Central memory CD4-positive, alpha-beta T cell (primary cell): ENCODE measurements around the gene NLGN4X.
"Not testable (repeated sequence)": the region's sequence is repeated elsewhere in the genome, so short reads cannot be mapped to it uniquely, and the experiment has no call there.

Experiments
- DNase-seq: peaks from one replicate; pipeline ENCODE4 v3.0.0; 2022

NLGN4X gene

DNA sequence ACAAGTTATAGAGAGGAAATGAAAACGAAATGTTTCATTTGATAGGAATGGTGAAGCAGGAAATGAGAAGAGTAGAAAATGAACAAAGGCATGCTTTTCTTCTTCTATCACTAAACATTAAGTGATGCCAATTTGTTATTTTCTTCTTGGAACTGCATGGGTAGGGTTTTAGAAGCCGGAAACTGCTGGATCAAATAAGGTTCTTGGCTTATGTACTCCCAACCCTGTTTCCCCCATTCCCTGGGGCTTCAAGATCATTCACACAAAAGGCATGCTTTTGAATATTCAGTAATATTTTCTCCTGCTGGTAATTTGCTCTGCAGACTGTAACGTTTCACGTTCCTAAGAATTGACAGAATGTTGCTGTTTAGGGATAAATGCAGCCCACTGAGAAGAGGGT lies 224.1 kb downstream of the NLGN4X start:
- no peak for DNase-seq

GRCh38 chrX:6002056-6002455 lies 226.6 kb downstream of the NLGN4X start:
- no peak for DNase-seq

GRCh38 chrX:5998901-5999300 lies 229.8 kb downstream of the NLGN4X start:
- no peak for DNase-seq

GRCh38 chrX:5998456-5998855 lies 230.2 kb downstream of the NLGN4X start:
- no peak for DNase-seq

GRCh38 chrX:5991393-5991792 lies 237.3 kb downstream of the NLGN4X start:
- DNase-seq = no peak

DNA sequence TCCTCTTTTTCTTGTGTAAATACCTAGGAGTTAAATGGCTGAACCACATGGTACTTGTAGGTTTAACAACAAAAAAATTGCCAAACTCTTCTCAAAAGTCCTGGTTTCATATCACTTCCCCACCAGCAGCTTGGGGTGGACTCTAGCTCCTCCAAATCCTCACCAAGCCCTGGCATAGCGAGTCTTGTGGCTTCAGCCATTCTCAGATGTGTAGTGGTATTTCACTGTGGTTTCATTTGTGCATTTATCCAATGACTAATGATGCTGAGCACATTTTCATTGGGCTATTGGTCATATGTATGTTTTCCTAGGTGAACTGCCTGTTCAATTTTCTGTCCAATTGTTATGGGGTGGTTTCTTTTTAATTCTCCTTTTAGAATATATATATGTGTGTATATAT lies 249.3 kb downstream of the NLGN4X start:
- no peak for DNase-seq

- no peak for DNase-seq
Observed at GRCh38 chrX:5976332-5976731, 252.3 kb downstream of the NLGN4X start.

DNA sequence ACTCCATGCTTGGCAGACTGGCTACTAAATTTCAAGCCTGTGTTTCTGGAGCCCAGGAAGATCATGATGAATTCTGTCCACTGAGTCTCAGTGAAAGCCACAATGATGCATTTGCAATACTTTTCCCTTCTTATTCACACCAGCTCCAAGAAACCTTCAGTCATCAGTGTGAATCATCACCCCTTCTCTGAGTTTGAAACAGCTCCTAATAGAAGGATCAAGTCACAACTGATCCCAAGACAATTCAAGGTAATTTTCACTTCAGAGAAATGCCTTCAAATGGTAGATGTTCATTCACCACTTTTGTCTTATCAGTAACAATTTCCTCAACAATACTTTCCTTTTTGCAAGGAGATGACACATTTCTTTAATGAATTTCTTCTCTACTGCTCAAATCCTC lies 257.4 kb downstream of the NLGN4X start:
- DNase-seq = no peak

GRCh38 chrX:5965406-5965805 lies 263.3 kb downstream of the NLGN4X start:
- no peak for DNase-seq

DNA sequence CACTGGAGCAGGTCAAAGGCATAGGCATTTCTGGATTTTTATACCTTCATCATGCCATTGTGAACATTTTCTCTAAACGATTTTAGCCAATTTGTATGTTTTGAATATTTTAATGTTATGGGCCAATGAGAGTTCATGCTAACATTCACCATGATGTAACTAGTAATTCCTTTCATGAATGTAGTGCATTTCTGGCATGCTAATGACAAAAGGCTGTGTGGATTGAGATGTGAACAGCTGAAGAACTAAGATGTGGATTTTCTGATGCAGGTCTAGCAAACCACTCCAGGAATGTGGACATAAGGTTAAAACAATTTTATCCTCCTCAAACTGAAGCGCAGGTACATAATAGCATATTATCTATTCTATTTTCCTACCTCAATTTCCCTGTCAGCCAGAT lies 269.4 kb downstream of the NLGN4X start:
- no peak for DNase-seq

DNA sequence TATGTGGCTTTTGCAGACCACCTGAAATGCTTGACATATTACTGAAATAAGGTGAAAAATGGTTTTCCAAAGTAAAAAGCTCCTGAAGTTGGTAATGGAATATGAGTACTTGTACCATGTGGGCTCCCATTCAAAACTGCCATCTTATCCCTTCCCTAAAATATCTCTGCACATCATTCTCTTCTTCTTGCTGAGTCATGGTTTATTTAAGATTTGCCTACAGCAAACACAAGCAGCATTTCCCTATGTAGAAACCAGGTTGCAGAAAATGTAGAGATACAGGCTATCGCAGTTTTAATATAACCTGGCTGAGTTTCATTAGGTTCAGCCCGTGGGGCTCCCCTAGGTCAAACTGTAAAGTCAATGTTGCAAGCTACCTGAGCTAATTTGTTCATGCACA lies 270.1 kb downstream of the NLGN4X start:
- no peak for DNase-seq

DNA sequence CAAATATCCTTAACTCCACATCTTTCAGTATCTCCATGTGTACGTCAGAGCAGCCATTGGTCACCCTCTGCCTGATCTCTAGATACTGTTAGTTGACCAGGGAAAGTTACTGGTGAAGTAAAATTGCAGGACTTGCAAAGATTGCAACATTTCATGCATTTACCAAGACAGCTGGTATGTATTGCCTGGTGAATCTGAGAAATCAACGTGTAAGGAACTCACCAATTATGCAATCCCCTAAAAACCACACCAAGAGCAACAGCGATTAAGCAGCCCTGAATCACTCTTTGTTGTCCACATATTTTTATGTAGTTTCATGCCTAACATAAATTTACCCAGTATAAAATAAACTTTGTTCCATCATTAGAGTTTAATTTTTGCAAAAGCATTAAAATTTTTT lies 271.2 kb downstream of the NLGN4X start:
- no peak for DNase-seq

- DNase-seq = no peak
Observed at GRCh38 chrX:5936438-5936837, 292.2 kb downstream of the NLGN4X start.

DNA sequence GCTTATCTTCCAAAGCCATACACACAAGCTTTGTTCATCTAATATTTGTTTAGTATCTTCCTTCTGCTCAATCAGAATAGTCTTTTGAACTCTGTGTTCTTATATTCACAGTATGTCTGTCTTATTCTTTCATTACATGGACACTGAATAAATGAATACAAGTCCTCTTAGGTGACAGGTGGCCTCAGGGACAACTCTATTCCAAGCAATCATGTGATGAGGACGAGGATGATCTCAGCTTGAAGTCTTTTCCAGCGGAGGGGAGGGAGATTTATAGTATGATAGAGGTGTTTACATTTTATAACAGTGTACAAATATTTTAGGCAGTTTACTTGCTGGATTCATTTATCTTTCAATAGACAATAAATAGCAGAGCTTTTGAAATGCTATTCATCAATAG lies 300.4 kb downstream of the NLGN4X start:
- no peak for DNase-seq

- no peak for DNase-seq
Observed at GRCh38 chrX:5916945-5917344, 311.7 kb downstream of the NLGN4X start.

DNA sequence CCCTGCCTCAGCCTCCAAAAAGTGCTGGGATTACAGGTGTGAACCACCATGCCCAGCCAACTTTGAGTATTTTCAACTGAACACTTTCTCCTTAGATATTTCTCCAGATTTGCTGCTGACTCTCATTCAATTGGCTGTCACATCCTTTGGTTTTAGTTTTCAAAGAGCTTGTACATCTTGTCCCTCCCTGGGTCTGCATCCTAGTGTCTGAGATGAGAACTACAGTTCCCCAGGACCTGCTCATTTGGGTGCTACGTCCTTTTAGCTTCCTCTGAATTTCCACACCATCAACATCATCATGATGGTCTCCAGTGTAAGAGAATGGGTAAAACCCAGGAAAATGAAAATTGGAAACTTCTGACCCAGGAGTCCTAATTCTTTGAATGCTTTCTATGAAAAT lies 312.9 kb downstream of the NLGN4X start:
- no peak for DNase-seq

GRCh38 chrX:5907207-5907606 lies 321.5 kb downstream of the NLGN4X start:
- DNase-seq = no peak

GRCh38 chrX:5903586-5904190 lies 325.0 kb downstream of the NLGN4X start:
- DNase-seq = not testable (repeated sequence)

- no peak for DNase-seq
Observed at GRCh38 chrX:5898463-5898862, 330.2 kb downstream of the NLGN4X start.

- DNase-seq = no peak
Observed at GRCh38 chrX:5891378-5891777, 337.3 kb downstream of the NLGN4X start.

DNA sequence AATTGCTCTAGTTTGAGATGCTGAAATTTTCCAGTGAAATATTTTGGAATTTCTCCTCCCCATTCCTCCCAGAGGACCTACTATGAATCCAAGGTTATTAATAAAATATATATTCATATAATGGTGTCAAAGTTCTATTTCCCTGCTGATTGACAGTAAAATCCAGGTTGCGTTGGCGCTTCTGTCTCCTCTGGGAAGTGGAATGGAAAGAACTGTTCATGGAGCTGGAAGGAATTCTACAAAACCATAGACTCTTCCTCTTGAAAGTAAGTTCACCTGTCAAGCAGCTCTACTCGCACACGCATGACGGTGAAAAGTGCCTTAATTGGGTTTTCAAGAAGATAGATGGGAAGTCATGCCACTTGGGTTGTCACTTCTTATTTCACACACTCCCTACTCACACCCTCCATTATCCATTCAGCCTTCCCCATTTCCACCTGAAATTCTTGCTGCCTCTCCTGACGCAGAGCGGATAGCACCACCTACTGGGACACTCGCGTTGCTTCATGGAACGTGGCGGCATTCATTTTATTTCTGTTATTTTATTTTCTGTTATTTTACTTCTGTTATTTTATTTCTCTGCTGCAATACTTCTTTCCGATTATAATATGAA lies 351.6 kb downstream of the NLGN4X start:
- no peak for DNase-seq

GRCh38 chrX:5870238-5870637 lies 358.4 kb downstream of the NLGN4X start:
- no peak for DNase-seq

DNA sequence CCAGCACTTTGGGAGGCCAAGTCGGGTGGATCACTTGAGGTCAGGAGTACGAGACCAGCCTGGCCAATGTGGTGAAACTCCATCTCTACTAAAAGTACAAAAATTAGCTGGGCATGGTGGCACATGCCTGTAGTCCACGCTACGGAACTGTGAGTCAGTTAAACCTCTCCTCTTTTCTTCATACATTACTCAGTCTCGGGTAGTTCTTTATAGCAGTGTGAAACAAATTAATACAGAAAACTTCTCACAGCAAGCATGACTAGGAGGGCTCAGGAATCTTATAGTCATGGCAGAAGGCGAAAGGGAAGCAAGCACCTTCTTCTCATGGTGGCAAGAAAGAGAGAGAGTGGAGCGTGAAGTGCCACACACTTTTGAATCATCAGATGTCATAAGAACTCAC lies 358.9 kb downstream of the NLGN4X start:
- DNase-seq = no peak

DNA sequence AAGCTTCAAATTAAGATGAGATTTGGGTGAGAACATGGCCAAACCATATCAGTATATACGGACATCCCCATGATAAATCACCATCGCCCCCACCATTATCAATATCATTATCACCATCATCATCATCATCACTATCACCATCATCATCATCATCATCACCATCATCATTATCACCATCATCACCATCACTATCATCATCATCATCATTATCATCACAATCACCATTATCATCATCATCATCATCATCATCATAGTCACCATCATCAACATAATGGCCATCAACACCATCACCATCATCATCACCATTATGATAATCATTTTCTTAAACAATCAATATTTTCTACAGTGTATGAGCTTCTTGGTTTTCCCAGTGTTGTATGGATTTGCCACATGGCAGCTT lies 360.9 kb downstream of the NLGN4X start:
- no peak for DNase-seq

- no peak for DNase-seq
Observed at GRCh38 chrX:5857232-5857631, 371.4 kb downstream of the NLGN4X start.
